C4-2B (cell line): ENCODE results near the gene NPTN.
"Not testable (repeated sequence)": the region's sequence is repeated elsewhere in the genome, so short reads cannot be mapped to it uniquely, and the experiment has no call there.

Experiments
- H3K27ac ChIP-seq: fragments of 450-650 bp; 2 replicates; pipeline ENCODE4 v1.5.1; 2017
- CTCF ChIP-seq: fragments of 450-650 bp; conservative IDR thresholded peaks from 2 replicates; pipeline ENCODE4 v1.5.1; 2017; ENCODE audit warnings: mild to moderate bottlenecking
- ZFX ChIP-seq: fragments of 450-650 bp; IDR thresholded peaks from 2 replicates; pipeline ENCODE4 v1.6.1; 2017

NPTN gene

GRCh38 chr15:73582851-73583379, 50.3 kb downstream of the NPTN start:
- no peak overlapping the region for H3K27ac ChIP-seq
- no peak for TF ChIP-seq ZFX
- no peak for TF ChIP-seq CTCF

GRCh38 chr15:73578026-73578425, 55.2 kb downstream of the NPTN start:
- H3K27ac ChIP-seq: no peak overlapping the region

GRCh38 chr15:73577593-73577992, 55.6 kb downstream of the NPTN start:
- not testable (repeated sequence) for H3K27ac ChIP-seq

More at GRCh38 chr15:73578026-73578425, 55.2 kb downstream of the NPTN start:
- TF ChIP-seq ZFX (no peak), CTCF (no peak)

GRCh38 chr15:73575636-73576247, 57.4 kb downstream of the NPTN start:
- TF ChIP-seq ZFX (no peak), CTCF (no peak)
- H3K27ac ChIP-seq: peak overlapping the region; percentile 17; the same call in 1 of the 2 replicates

GRCh38 chr15:73573572-73573971, 59.6 kb downstream of the NPTN start:
- H3K27ac ChIP-seq: no peak overlapping the region
- no peak for TF ChIP-seq CTCF
- no peak for TF ChIP-seq ZFX

- no peak overlapping the region for H3K27ac ChIP-seq
- TF ChIP-seq ZFX: no peak
- TF ChIP-seq CTCF: no peak
These were observed 60.2 kb downstream of the NPTN start for GRCh38 chr15:73573037-73573436.

- no peak overlapping the region for H3K27ac ChIP-seq
- TF ChIP-seq ZFX: no peak
- no peak for TF ChIP-seq CTCF
These were observed 60.9 kb downstream of the NPTN start for GRCh38 chr15:73572296-73572695.

- TF ChIP-seq CTCF (no peak), ZFX (no peak)
- H3K27ac ChIP-seq: no peak overlapping the region
These were observed 61.8 kb downstream of the NPTN start for GRCh38 chr15:73571346-73571745.
